ENCODE results near the gene OVOL3. TPM values are rescaled to one million over a fixed set of nuclear protein-coding genes. Genes with fewer than 3 reads are reported as not detected.

OVOL3 gene
- total RNA-seq, 6 donors from 2014 or later: not detected

DNA sequence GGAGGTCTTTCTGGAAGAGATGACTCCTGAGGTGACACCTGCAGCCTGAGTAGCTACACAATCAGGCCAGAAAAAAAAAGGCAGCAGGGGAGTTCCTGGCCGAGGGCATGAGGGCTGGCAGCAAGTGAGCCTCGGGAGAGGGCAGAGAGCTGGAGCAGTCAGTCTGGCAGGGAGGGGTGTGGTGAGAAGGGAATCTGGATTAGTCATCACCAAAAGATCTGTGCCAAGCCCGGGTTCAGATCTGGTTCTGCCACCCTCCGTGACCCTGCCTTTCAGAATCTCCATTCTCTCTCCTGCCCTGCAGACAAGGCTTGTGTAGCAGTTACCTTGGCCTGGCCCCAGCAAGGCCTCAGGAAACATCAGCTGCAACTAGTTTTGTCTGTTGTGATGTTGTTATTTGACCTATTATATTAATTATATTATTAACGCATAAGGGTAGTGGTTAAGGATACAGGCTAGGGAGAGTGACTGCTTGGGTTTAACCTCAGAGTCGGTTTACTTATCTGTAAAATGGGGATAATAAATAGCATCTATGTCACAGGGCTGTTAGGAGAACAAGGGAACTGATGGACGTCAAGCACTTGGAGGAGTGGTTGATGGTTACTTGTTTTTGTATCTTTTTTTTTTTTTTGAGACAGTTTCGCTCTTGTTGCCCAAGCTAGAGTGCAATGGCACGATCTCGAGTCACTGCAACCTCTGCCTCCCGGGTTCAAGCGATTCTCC lies 26.2 kb downstream of the OVOL3 start:
- H3K27me3 ChIP-seq: no peaks in the 10 kb centered on the region
- DNase-seq: peak in 1 of 2 donors; percentile 90
- TF ChIP-seq EP300 (IDR thresholded peaks at IDR 0.05) (no peak), POLR2AphosphoS5 (IDR thresholded peaks at IDR 0.05) (peak; percentile 23 to 60), POLR2A (IDR thresholded peaks at IDR 0.05) (peak in 1 of 4 donors; percentile 48)
- TF ChIP-seq, protein P1, sequence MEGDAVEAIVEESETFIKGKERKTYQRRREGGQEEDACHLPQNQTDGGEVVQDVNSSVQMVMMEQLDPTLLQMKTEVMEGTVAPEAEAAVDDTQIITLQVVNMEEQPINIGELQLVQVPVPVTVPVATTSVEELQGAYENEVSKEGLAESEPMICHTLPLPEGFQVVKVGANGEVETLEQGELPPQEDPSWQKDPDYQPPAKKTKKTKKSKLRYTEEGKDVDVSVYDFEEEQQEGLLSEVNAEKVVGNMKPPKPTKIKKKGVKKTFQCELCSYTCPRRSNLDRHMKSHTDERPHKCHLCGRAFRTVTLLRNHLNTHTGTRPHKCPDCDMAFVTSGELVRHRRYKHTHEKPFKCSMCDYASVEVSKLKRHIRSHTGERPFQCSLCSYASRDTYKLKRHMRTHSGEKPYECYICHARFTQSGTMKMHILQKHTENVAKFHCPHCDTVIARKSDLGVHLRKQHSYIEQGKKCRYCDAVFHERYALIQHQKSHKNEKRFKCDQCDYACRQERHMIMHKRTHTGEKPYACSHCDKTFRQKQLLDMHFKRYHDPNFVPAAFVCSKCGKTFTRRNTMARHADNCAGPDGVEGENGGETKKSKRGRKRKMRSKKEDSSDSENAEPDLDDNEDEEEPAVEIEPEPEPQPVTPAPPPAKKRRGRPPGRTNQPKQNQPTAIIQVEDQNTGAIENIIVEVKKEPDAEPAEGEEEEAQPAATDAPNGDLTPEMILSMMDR (IDR thresholded peaks at IDR 0.05): no peak
- peak overlapping the region in 1 of 4 donors; percentile 17 for H3K4me3 ChIP-seq
- ATAC-seq (ENCODE audit: low FRiP score in 2 of 2): peak in 1 of 2 donors; percentile 76
- peak overlapping the region; percentile 61 to 80 (median 72) for H3K27ac ChIP-seq
- peaks cover 15 to 39% (median 31%) of the 10 kb centered on the region in 4 donors for H3K4me1 ChIP-seq
- 63 to 64% methylated on average over 11 to 12 of the region's 12 CpGs for WGBS, 2 donors
- H3K9me3 ChIP-seq: no peaks in the 10 kb centered on the region
- peaks cover 0 to 5% (median 2%) of the 10 kb centered on the region in 4 donors for H3K36me3 ChIP-seq

DNA sequence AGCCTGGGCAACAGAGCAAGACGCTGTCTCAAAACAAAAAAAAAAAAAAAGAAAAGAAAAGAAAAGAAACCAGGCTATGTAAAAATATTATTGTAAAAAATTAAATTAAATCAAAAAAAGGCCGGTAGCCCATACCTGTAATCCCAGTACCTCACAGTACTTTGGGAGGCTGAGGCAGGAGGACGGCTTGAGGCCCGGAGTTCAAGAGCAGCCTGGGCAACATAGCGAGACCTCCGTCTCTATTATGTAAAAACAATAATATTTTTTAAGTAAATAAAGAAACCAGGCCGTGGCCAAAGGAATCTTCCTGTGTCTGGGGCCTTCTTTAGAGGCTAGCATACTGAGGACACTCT lies 28.2 kb downstream of the OVOL3 start:
- DNase-seq: no peak
- no peak for ATAC-seq (ENCODE audit: low FRiP score in 2 of 2)
- Histone ChIP-seq H3K27me3 (no peaks in the 10 kb centered on the region), H3K4me1 (peaks cover 15 to 36% (median 25%) of the 10 kb centered on the region in 4 donors), H3K36me3 (peaks cover 13 to 22% (median 17%) of the 10 kb centered on the region in 4 donors), H3K4me3 (peak overlapping the region in 3 of 4 donors; percentile 67 to 93 (median 93)), H3K27ac (peak overlapping the region; percentile 96 to 100 (median 98)), H3K9me3 (no peaks in the 10 kb centered on the region)
- WGBS, 2 donors: 36 to 51% methylated on average over 7 of the region's 7 CpGs
- TF ChIP-seq POLR2AphosphoS5 (IDR thresholded peaks at IDR 0.05) (no peak), POLR2A (IDR thresholded peaks at IDR 0.05) (no peak), EP300 (IDR thresholded peaks at IDR 0.05) (no peak)
- TF ChIP-seq, protein P1 (IDR thresholded peaks at IDR 0.05): no peak

DNA sequence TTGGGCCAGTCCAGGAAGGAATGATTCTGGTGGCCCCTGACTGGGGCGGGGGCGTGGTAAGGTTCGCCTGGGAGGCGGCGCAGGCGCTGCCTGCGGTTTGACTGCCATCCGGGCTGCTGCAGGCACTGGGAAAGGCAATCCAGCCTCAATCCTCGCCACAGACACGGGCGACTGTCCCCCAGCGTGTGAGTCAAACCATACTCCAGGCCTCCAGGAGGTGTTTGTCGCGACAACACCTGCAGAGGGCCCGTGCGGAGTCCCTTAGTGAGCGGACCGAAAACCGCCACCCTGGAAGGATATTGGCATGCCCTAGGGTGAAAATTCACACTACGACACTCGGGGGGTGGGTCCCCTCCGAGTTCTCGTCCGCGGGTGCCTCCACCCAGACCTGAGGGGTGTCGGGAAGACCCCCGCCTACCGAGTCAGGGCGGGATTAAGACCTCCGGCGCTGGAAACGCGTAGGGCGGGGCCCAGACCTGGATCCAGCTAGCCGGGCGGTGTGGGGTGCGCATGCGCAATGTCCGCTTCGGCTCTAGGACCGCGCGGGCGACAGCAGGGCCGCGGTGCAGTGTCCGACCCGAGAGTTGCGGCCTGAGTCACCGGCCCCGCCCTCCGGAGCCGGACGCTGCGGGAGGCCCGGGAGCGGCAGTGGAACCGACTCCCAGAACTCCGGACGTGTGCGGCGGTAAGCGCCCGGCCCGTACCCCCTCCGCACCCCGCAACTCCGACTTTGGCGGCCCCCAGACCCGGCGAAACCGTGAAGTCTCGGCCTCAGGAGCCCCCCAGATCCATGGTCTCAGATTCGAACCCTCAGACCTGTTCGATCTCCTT lies 28.7 kb downstream of the OVOL3 start, which contains the start of gene CAPNS1:
Gene CAPNS1 (plus strand): TSS at position 594 of the 831 bp plus-strand sequence. CDS start 946 bp downstream, outside the sequence.
- no peaks in the 10 kb centered on the region for H3K27me3 ChIP-seq
- TF ChIP-seq POLR2A (IDR thresholded peaks at IDR 0.05): peak; percentile 48 to 97 (median 94)
- peak in 1 of 4 donors; percentile 22 for TF ChIP-seq EP300 (IDR thresholded peaks at IDR 0.05)
- TF ChIP-seq, protein P1 (IDR thresholded peaks at IDR 0.05): peak in 4 of 6 experiments; percentile 21 to 40 (median 30)
- TF ChIP-seq POLR2AphosphoS5 (IDR thresholded peaks at IDR 0.05): peak; percentile 87 to 98
- H3K4me3 ChIP-seq: peak within 1 kb of the TSS; percentile 59 to 93 (median 80)
- no peaks in the 10 kb centered on the region for H3K9me3 ChIP-seq
- WGBS, 2 donors: 0% methylated on average over 1 to 30 of the region's 75 CpGs
- DNase-seq (peak; percentile 99), ATAC-seq (ENCODE audit: low FRiP score in 2 of 2) (peak; percentile 96 to 97)
- H3K27ac ChIP-seq: peak within 1 kb of the TSS; percentile 96 to 100 (median 98)
- peaks cover 15 to 36% (median 25%) of the 10 kb centered on the region in 4 donors for H3K4me1 ChIP-seq
- H3K36me3 ChIP-seq: peaks cover 18 to 28% (median 22%) of the 10 kb centered on the region in 4 donors

DNA sequence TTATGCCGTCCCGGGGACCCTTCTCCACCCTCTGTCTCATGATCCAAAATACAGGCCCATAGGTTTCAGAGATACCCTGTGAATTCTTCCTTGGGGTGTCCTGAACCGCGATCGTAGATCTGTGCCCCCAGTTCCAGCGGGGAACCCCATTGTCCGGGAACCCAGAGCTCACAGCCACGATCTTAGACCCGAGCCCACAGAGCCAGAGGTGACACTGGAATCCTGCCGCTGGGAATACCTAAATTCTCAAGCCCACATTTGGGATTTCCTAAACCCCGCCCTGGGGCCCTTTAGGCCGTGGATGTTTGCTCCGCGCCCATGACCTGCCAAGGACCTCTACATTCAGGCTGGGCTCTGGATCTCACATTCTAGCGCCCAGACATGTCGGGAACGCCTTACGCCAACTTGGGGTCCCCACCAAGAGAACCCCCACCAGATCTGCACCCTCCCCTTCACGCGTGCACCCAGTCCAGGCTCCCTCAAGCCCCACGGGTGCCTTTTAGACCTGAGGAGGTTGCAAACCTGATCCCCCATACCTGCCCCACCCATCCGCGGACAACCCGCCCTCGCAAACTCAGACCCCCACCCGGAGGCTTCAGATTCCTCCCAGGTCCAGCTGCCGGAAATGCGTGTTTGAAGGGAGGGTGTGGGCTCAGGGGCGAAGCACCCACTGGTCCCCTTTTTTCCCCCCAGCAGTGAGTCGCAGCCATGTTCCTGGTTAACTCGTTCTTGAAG lies 29.5 kb downstream of the OVOL3 start:
- DNase-seq (peak in 1 of 2 donors; percentile 56), ATAC-seq (ENCODE audit: low FRiP score in 2 of 2) (peak; percentile 11 to 41)
- Histone ChIP-seq H3K27me3 (no peaks in the 10 kb centered on the region), H3K4me3 (peak overlapping the region; percentile 59 to 93 (median 80)), H3K9me3 (no peaks in the 10 kb centered on the region), H3K27ac (peak overlapping the region; percentile 96 to 100 (median 98)), H3K36me3 (peaks cover 19 to 36% (median 29%) of the 10 kb centered on the region in 4 donors), H3K4me1 (peaks cover 15 to 36% (median 25%) of the 10 kb centered on the region in 4 donors)
- WGBS, 2 donors: 0 to 1% methylated on average over 8 to 30 of the region's 31 CpGs
- TF ChIP-seq POLR2A (IDR thresholded peaks at IDR 0.05): peak in 1 of 4 donors; percentile 37
- TF ChIP-seq, protein P1 (IDR thresholded peaks at IDR 0.05): no peak
